D721Med (cell line): ENCODE data around the gene KCNJ5.

Experiments used
- DNase-seq: peaks from one replicate; pipeline ENCODE4 v3.0.0; 2011; ENCODE audit warnings: low spot score; ENCODE audit not compliant: insufficient read length
- FAIRE-seq: peaks from 2 replicates; lab custom pipeline; 2011; peaks lifted over from hg19 to GRCh38; lab: Jason Lieb, UNC
- CTCF ChIP-seq: IDR thresholded peaks from 2 replicates; pipeline ENCODE4 v1.5.1; 2012; ENCODE audit warnings: mild to moderate bottlenecking, control low read depth; ENCODE audit not compliant: insufficient read depth; ENCODE audit errors: missing control alignments

Gene KCNJ5

GRCh38 chr11:128871168-128871610 lies 20.0 kb upstream of the KCNJ5 start:
- DNase-seq, result no peak
- no peak for TF ChIP-seq CTCF
- FAIRE-seq, result no peak

- no peak for TF ChIP-seq CTCF
- no peak for DNase-seq
- FAIRE-seq, result no peak
These were observed 19.1 kb upstream of the KCNJ5 start for GRCh38 chr11:128872094-128872493.

GRCh38 chr11:128872594-128872993 lies 18.6 kb upstream of the KCNJ5 start:
- no peak for DNase-seq
- no peak for FAIRE-seq
- TF ChIP-seq CTCF, result no peak

GRCh38 chr11:128874427-128874826 lies 16.7 kb upstream of the KCNJ5 start:
- DNase-seq (no peak), FAIRE-seq (no peak)

GRCh38 chr11:128876133-128876650 lies 15.0 kb upstream of the KCNJ5 start:
- no peak for TF ChIP-seq CTCF
- FAIRE-seq (no peak), DNase-seq (no peak)

More at GRCh38 chr11:128874427-128874826, 16.7 kb upstream of the KCNJ5 start:
- no peak for TF ChIP-seq CTCF

GRCh38 chr11:128877726-128878125 lies 13.4 kb upstream of the KCNJ5 start:
- FAIRE-seq, result no peak
- TF ChIP-seq CTCF, result no peak
- no peak for DNase-seq

GRCh38 chr11:128878455-128878854 lies 12.7 kb upstream of the KCNJ5 start:
- DNase-seq, result no peak

More at GRCh38 chr11:128878455-128878854, 12.7 kb upstream of the KCNJ5 start:
- no peak for TF ChIP-seq CTCF
- FAIRE-seq, result no peak
